IMR-90 (cell line): Measurements from ENCODE around the gene ACTR3C.

Source experiments
- BHLHE40 ChIP-seq: fragments of 150-350 bp; IDR thresholded peaks from 2 replicates; pipeline ENCODE4 v1.6.1; 2016; ENCODE audit warnings: mild to moderate bottlenecking, low read depth, low read length
- CEBPB ChIP-seq: IDR thresholded peaks from 2 replicates; pipeline ENCODE4 v1.6.1; 2012; ENCODE audit warnings: low read depth, low read length, improper control_type of control experiment
- CTCF ChIP-seq: conservative IDR thresholded peaks from 2 replicates; pipeline ENCODE4 v1.5.1; 2012; ENCODE audit warnings: mild to moderate bottlenecking, low read depth, low read length, improper control_type of control experiment
- ELK1 ChIP-seq: fragments of 150-350 bp; IDR thresholded peaks from 2 replicates; pipeline ENCODE4 v1.6.1; 2016; ENCODE audit warnings: low read depth, mild to moderate bottlenecking, low read length, moderate library complexity, borderline replicate concordance
- MAFK ChIP-seq: IDR thresholded peaks from 2 replicates; pipeline ENCODE4 v1.6.1; 2012; ENCODE audit warnings: low read depth, low read length, improper control_type of control experiment
- MAZ ChIP-seq: IDR thresholded peaks from 2 replicates; pipeline ENCODE4 v1.6.1; 2012; ENCODE audit warnings: low read depth, mild to moderate bottlenecking, low read length, improper control_type of control experiment, moderate library complexity, borderline replicate concordance
- NFE2L2 ChIP-seq: fragments of 150-350 bp; IDR thresholded peaks from 2 replicates; pipeline ENCODE4 v1.6.1; 2016; ENCODE audit warnings: low read depth, mild to moderate bottlenecking, low read length
- POLR2A ChIP-seq: IDR thresholded peaks from 2 replicates; pipeline ENCODE4 v1.6.1; 2012; ENCODE audit warnings: mild to moderate bottlenecking, low read depth, low read length
- RFX5 ChIP-seq: IDR thresholded peaks from 2 replicates; pipeline ENCODE4 v1.8.0; 2012; ENCODE audit warnings: low read depth, mild to moderate bottlenecking, low read length, moderate library complexity
- SMC3 ChIP-seq: fragments of 150-350 bp; IDR thresholded peaks from 2 replicates; pipeline ENCODE4 v1.6.1; 2016; ENCODE audit warnings: low read depth, mild to moderate bottlenecking, antibody characterized with exemption, low read length, moderate library complexity
- USF2 ChIP-seq: fragments of 150-350 bp; IDR thresholded peaks from 2 replicates; pipeline ENCODE4 v1.6.1; 2017; ENCODE audit warnings: mild to moderate bottlenecking, antibody characterized with exemption, low read length, low read depth

GRCh38 chr7:150355666-150356059, 32.3 kb upstream of the ACTR3C start:
- TF ChIP-seq POLR2A (no peak), SMC3 (no peak), CTCF (no peak), MAZ (no peak), ELK1 (no peak), RFX5 (no peak), MAFK (no peak), USF2 (no peak), NFE2L2 (no peak), CEBPB (no peak), BHLHE40 (no peak)
